C4-2B (cell line): ENCODE results near the gene SLC25A42.
"Not testable (repeated sequence)": the region's sequence is repeated elsewhere in the genome, so short reads cannot be mapped to it uniquely, and the experiment has no call there.

Source experiments
- H3K27ac ChIP-seq: fragments of 450-650 bp; 2 replicates; pipeline ENCODE4 v1.5.1; 2017
- CTCF ChIP-seq: fragments of 450-650 bp; conservative IDR thresholded peaks from 2 replicates; pipeline ENCODE4 v1.5.1; 2017; ENCODE audit warnings: mild to moderate bottlenecking
- ZFX ChIP-seq: fragments of 450-650 bp; IDR thresholded peaks from 2 replicates; pipeline ENCODE4 v1.6.1; 2017

SLC25A42 gene

GRCh38 chr19:19145684-19146608, 82.2 kb downstream of the SLC25A42 start:
- TF ChIP-seq CTCF, result peak; percentile 95
- TF ChIP-seq ZFX, result no peak
- H3K27ac ChIP-seq, result no peak overlapping the region

- TF ChIP-seq CTCF, result no peak
- TF ChIP-seq ZFX, result no peak
Measured at GRCh38 chr19:19146865-19147264, 83.1 kb downstream of the SLC25A42 start.

GRCh38 chr19:19147344-19147743, 83.5 kb downstream of the SLC25A42 start:
- no peak for TF ChIP-seq ZFX
- no peak for TF ChIP-seq CTCF
- H3K27ac ChIP-seq, result no peak overlapping the region

More at GRCh38 chr19:19146865-19147264, 83.1 kb downstream of the SLC25A42 start:
- no peak overlapping the region for H3K27ac ChIP-seq

- H3K27ac ChIP-seq, result not testable (repeated sequence)
Measured at GRCh38 chr19:19148504-19148903, 84.7 kb downstream of the SLC25A42 start.

- no peak for TF ChIP-seq ZFX
- no peak for TF ChIP-seq CTCF
- H3K27ac ChIP-seq, result no peak overlapping the region
Measured at GRCh38 chr19:19149435-19149834, 85.6 kb downstream of the SLC25A42 start.

- TF ChIP-seq CTCF, result no peak
- TF ChIP-seq ZFX, result no peak
- H3K27ac ChIP-seq, result no peak overlapping the region
Measured at GRCh38 chr19:19151418-19151817, 87.6 kb downstream of the SLC25A42 start.

GRCh38 chr19:19152668-19153384, 89.0 kb downstream of the SLC25A42 start:
- no peak overlapping the region for H3K27ac ChIP-seq
- TF ChIP-seq ZFX (no peak), CTCF (no peak)
